ENCODE results near the gene RLN3. TPM values are rescaled to one million over a fixed set of nuclear protein-coding genes. Genes with fewer than 3 reads are reported as not detected.

Gene RLN3
- total and polyA plus RNA-seq, 10 of the 15 experiments (the other 5 are each of a cell fraction or from before 2014, with no cell fraction given): not detected

- TF ChIP-seq REST (IDR thresholded peaks at IDR 0.05; ENCODE audit: low read depth, low read length) (no peak), RBBP5 (conservative IDR thresholded peaks at IDR 0.05) (no peak), ZSCAN29 (IDR thresholded peaks at IDR 0.05) (no peak), STAT1 (conservative IDR thresholded peaks at IDR 0.05) (no peak), GATAD2B (conservative IDR thresholded peaks at IDR 0.05; ENCODE audit: low read depth) (no peak), POLR2AphosphoS5 (IDR thresholded peaks at IDR 0.05; ENCODE audit: low read length) (no peak), MTA2 (IDR thresholded peaks at IDR 0.05; ENCODE audit: low read depth) (no peak)
Measured at GRCh38 chr19:14035706-14036105, 7.8 kb downstream of the RLN3 start (continued).

- BruUV-seq (replicated peaks): no TSS peak
- H3K4me1 ChIP-seq (ENCODE audit: control insufficient read depth, insufficient read depth, low read length): peaks cover 15% of the 10 kb centered on the region
- H3K27me3 ChIP-seq (replicated peaks in 1 of 2; ENCODE audit: control insufficient read depth in 2 of 2, insufficient read depth in 2 of 2, low read length in 1 of 2): no peaks in the 10 kb centered on the region
- no peaks in the 10 kb centered on the region for H3K79me2 ChIP-seq (ENCODE audit: control insufficient read depth, insufficient read depth, low read length)
- ATAC-seq (no peak), DNase-seq (ENCODE audit: low read depth, low spot score) (no peak), FAIRE-seq (no peak)
- in situ Hi-C loops (cut with MboI) (no loop called here), intact Hi-C loops (cut with micrococcal nuclease; ENCODE audit: unreplicated experiment) (loop anchor here (10.0 kb wide), 1 partner anchor 54 kb away; no protein-coding TSS in a partner anchor)
- no peaks in the 10 kb centered on the region for H3K9me3 ChIP-seq (replicated peaks; ENCODE audit: control insufficient read depth, insufficient read depth, low read length)
- POLR2A ChIA-PET: interaction anchor here (1.0 kb wide), 1 partner anchor 21 kb away, joined by 4 read pairs; no protein-coding TSS in a partner anchor
- H3K9ac ChIP-seq (ENCODE audit: control insufficient read depth, insufficient read depth, low read length): no peak overlapping the region
- WGBS (ENCODE audit: insufficient coverage, insufficient replicate concordance, low lambda C conversion rate, missing lambda C conversion rate): 99% methylated on average over 7 of the region's 7 CpGs
- H3K27ac ChIP-seq (ENCODE audit: control insufficient read depth, insufficient read depth): no peak overlapping the region
- no peak overlapping the region for H2AFZ ChIP-seq (ENCODE audit: control insufficient read depth, low read depth, low read length)
- H3K4me2 ChIP-seq (ENCODE audit: control insufficient read depth, insufficient read depth): no peak overlapping the region
- RAD21 ChIA-PET (ENCODE audit: unreplicated experiment): interaction anchor here (1.2 kb wide), 2 partner anchors 8 to 160 kb away, joined by 3 to 5 read pairs; partner anchors contain the start of gene IL27RA
- no peak overlapping the region for H3K4me3 ChIP-seq
- SMC1A ChIA-PET (ENCODE audit: uncharacterized antibody, unreplicated experiment): interaction anchor here (1.9 kb wide), 1 partner anchor 136 kb away, joined by 5 read pairs; no protein-coding TSS in a partner anchor
- peaks cover 6 to 10% of the 10 kb centered on the region in 2 experiments for H3K36me3 ChIP-seq (ENCODE audit: control insufficient read depth in 2 of 2, insufficient read depth in 2 of 2, low read length in 1 of 2)
- CTCF ChIA-PET: interaction anchor here (1.2 to 1.8 kb wide), 2 partner anchors 14 to 136 kb away, joined by 4 to 5 read pairs; no protein-coding TSS in a partner anchor
- no peaks in the 10 kb centered on the region for H4K20me1 ChIP-seq (ENCODE audit: control insufficient read depth, insufficient read depth)
- TF ChIP-seq IKZF2 (IDR thresholded peaks at IDR 0.05) (no peak), POLR2AphosphoS5 (IDR thresholded peaks at IDR 0.05; ENCODE audit: low read length) (no peak), ZBED1 (IDR thresholded peaks at IDR 0.05; ENCODE audit: borderline replicate concordance) (no peak), PRDM15 (CRISPR knock-in tag; IDR thresholded peaks at IDR 0.05) (no peak), RBBP5 (conservative IDR thresholded peaks at IDR 0.05) (no peak), JUNB (IDR thresholded peaks at IDR 0.05) (no peak), ZBTB4 (CRISPR knock-in tag; IDR thresholded peaks at IDR 0.05) (no peak), NR2C1 (IDR thresholded peaks at IDR 0.05) (no peak)
Measured at GRCh38 chr19:14039181-14039580, 11.2 kb downstream of the RLN3 start.
